Measurements from ENCODE around the gene CYP46A1. TPM values are rescaled to one million over a fixed set of nuclear protein-coding genes. Genes with fewer than 3 reads are reported as not detected.

CYP46A1 gene
- total RNA-seq, 4 donors from 2014 or later = 0.13 to 4.7 (median 0.55) TPM; not detected in 1

GRCh38 chr14:99755068-99755405 lies 70.9 kb downstream of the CYP46A1 start:
- no peak for DNase-seq (ENCODE audit: low spot score in 2 of 2)
- intact Hi-C loops (cut with DNase I; ENCODE audit: low total_unique reads) = no loop called here
- H3K4me3 ChIP-seq (ENCODE audit: low read depth, poor library complexity, severe bottlenecking) = no peak overlapping the region
- WGBS, 2 donors = 72 to 77% methylated on average over 5 to 8 of the region's 8 CpGs
- TF ChIP-seq CTCF (IDR thresholded peaks at IDR 0.05) (no peak), POLR2A (IDR thresholded peaks at IDR 0.05) (no peak)

DNA sequence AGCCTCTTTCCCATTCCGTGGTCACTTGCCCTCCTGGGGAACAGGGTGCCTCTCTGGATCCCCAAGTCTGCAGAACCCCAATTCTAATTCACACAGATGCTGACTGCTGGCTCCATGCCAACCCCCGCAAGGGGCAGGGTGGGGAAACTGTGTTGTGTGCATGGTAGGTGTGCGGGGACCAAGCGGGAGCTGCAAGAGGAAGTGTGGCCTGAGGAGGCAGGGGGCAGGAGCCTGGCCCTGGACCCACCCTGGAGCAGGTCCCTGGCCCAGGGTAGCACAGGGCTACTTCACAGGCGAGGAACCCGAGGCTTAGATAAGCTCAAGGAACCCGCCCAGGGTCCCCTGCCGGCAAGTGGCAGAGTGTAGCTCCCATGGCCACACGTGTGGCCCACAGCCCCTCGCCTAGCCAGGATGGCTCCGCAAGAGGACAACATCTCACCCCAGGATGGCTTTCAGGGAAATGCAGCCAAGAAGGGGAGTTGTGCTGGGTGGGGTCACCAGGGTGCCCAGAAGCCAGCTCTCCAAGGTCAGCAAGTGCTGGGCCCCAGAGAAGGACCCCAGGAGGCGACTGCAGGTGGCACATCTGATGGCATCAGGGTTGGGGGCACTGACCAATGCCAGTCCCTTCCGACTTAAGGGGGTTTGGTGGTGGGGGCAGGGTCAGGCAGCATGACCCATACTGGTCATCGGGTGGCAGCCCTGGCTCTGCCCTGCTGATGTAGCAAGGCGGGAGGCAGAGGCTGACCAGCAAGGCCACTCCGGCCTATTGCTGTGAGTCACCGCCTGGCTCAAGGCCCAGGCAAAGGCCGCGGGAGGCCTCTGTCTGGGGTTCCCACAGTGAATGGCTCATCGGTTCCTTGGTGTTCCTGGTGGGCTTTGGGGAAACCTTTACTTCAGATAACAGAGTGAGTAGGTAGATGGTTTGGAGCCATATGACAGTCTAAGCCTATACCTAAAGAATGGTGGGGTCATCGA lies 71.8 kb downstream of the CYP46A1 start:
- intact Hi-C loops (cut with DNase I; ENCODE audit: low total_unique reads) = no loop called here
- H3K4me3 ChIP-seq (ENCODE audit: low read depth, poor library complexity, severe bottlenecking) = no peak overlapping the region
- TF ChIP-seq POLR2A (IDR thresholded peaks at IDR 0.05) (no peak), CTCF (IDR thresholded peaks at IDR 0.05) (no peak)
- 58 to 60% methylated on average over 16 to 19 of the region's 21 CpGs for WGBS, 2 donors
- DNase-seq (ENCODE audit: low spot score in 2 of 2) = peak in 1 of 2 donors; percentile 70

GRCh38 chr14:99756796-99757195 lies 72.7 kb downstream of the CYP46A1 start:
- intact Hi-C loops (cut with DNase I; ENCODE audit: low total_unique reads) = no loop called here
- no peak overlapping the region for H3K4me3 ChIP-seq (ENCODE audit: low read depth, poor library complexity, severe bottlenecking)
- WGBS, 2 donors = 95% methylated on average over 21 of the region's 21 CpGs
- no peak for DNase-seq (ENCODE audit: low spot score in 2 of 2)
- TF ChIP-seq CTCF (IDR thresholded peaks at IDR 0.05) (no peak), POLR2A (IDR thresholded peaks at IDR 0.05) (no peak)

DNA sequence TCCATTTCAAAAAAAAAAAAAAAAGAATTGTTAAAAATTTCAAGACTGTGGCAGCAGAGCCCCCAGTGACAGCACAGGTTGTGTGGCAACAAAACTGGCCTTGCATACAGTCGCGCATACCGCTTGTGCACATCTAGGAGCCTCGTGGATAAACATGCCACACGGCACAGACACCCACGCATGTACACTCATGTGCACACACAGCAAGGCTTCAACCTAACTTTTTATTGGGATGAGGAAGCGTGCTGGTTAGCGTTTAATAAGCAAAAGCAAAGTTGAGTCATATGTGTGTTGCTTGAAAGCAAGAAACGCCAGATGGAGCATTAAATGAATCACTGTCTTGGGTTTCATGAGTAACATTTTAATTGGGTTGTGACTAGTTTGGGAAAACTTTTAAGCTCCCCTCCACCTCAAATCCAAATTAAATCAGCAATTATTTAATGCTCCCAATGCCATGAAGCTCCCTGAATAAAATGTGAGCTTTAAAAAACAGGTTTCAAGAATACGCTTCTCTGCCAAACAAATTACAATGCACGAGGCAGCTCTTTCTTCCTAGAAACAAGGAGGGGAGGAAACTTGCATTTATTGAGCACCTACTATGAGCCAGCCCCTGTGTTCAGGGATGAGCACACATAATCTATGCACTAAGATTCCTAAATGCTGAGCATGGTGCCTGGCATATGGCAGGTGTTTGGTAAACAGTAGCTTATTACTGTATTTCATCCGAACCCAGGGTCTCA lies 73.4 kb downstream of the CYP46A1 start:
- no peak for DNase-seq (ENCODE audit: low spot score in 2 of 2)
- WGBS, 2 donors = 46 to 54% methylated on average over 12 of the region's 12 CpGs
- intact Hi-C loops (cut with DNase I; ENCODE audit: low total_unique reads) = no loop called here
- no peak overlapping the region for H3K4me3 ChIP-seq (ENCODE audit: low read depth, poor library complexity, severe bottlenecking)
- TF ChIP-seq POLR2A (IDR thresholded peaks at IDR 0.05) (no peak), CTCF (IDR thresholded peaks at IDR 0.05) (no peak)

DNA sequence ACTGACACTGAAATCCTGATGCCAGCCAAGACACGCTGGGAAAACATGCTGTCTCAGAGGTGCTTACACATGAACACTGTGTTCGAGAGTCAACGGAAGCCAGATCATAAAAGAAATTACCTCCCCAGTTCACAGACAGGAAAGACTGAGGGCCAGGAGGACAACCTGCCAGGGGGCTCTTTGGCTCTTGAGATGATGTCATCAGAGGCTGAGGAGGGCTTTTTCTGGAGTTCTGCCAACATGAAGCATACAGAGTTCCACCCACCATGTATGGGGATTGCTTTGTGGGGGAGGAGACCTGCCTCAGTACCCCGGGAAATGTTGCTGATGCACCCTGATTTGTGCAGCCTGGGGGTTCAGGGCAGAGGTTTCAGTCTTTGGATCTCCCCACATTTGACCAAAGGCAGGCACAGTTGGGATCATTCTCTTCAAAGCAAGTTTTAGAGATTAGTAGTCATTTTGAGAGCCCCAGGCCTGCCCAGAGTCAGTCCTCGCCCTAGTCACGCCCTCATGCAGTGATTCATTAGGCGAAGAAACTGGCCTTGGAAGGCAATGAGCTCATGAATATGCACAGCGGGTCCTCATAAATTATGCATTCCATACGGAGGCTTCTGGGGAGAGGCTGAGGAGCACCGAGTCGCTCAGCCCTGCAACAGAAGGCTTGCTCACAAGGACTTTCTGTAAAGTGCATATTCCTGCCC lies 74.2 kb downstream of the CYP46A1 start:
- no peak for DNase-seq (ENCODE audit: low spot score in 2 of 2)
- H3K4me3 ChIP-seq (ENCODE audit: low read depth, poor library complexity, severe bottlenecking) = no peak overlapping the region
- no peak for TF ChIP-seq CTCF (IDR thresholded peaks at IDR 0.05)
- TF ChIP-seq POLR2A (IDR thresholded peaks at IDR 0.05) = no peak
- 36 to 43% methylated on average over 11 of the region's 11 CpGs for WGBS, 2 donors
- intact Hi-C loops (cut with DNase I; ENCODE audit: low total_unique reads) = no loop called here
